ENCODE data around the gene ABCA7. TPM values are rescaled to one million over a fixed set of nuclear protein-coding genes. Genes with fewer than 3 reads are reported as not detected.
A peak's percentile ranks its signal among the peaks of the same experiment; 100 is the strongest.

Gene ABCA7
- total and polyA plus RNA-seq, 3 donors from 2014 or later, result 7.3 to 14.6 (median 12.1) TPM

- intact Hi-C loops (cut with DNase I; ENCODE audit: low total_unique reads), result no loop called here
- TF ChIP-seq POLR2A (IDR thresholded peaks at IDR 0.05), result no peak
- no peak for TF ChIP-seq CTCF (IDR thresholded peaks at IDR 0.05)
- 62 to 81% methylated on average over 20 to 32 of the region's 42 CpGs for WGBS, 2 donors
These were observed 47.8 kb upstream of the ABCA7 start for GRCh38 chr19:991932-992669.

GRCh38 chr19:992670-993055 lies 47.2 kb upstream of the ABCA7 start:
- Histone ChIP-seq H3K4me3 (no peak overlapping the region), H3K27ac (no peak overlapping the region), H3K9me3 (no peaks in the 10 kb centered on the region), H3K36me3 (ENCODE audit: low read depth, missing control alignments) (no peaks in the 10 kb centered on the region), H3K4me1 (peaks cover 16% of the 10 kb centered on the region), H3K27me3 (no peaks in the 10 kb centered on the region)
- no peak for DNase-seq
- 88 to 94% methylated on average over 13 of the region's 13 CpGs for WGBS, 2 donors
- TF ChIP-seq POLR2A (IDR thresholded peaks at IDR 0.05) (no peak), CTCF (IDR thresholded peaks at IDR 0.05) (no peak)
- intact Hi-C loops (cut with DNase I; ENCODE audit: low total_unique reads), result no loop called here

More at GRCh38 chr19:991932-992669, 47.8 kb upstream of the ABCA7 start:
- Histone ChIP-seq H3K27ac (no peak overlapping the region), H3K36me3 (ENCODE audit: low read depth, missing control alignments) (no peaks in the 10 kb centered on the region), H3K4me3 (peak overlapping the region in 1 of 2 donors; percentile 18), H3K4me1 (peaks cover 16% of the 10 kb centered on the region), H3K27me3 (no peaks in the 10 kb centered on the region), H3K9me3 (no peaks in the 10 kb centered on the region)
- no peak for DNase-seq

GRCh38 chr19:993361-993830 lies 46.5 kb upstream of the ABCA7 start:
- Histone ChIP-seq H3K27me3 (no peaks in the 10 kb centered on the region), H3K36me3 (ENCODE audit: low read depth, missing control alignments) (no peaks in the 10 kb centered on the region), H3K4me1 (peaks cover 16% of the 10 kb centered on the region), H3K27ac (no peak overlapping the region), H3K9me3 (no peaks in the 10 kb centered on the region), H3K4me3 (no peak overlapping the region)
- intact Hi-C loops (cut with DNase I; ENCODE audit: low total_unique reads), result no loop called here
- WGBS, 2 donors, result 92 to 93% methylated on average over 8 to 14 of the region's 17 CpGs
- no peak for TF ChIP-seq POLR2A (IDR thresholded peaks at IDR 0.05)
- no peak for TF ChIP-seq CTCF (IDR thresholded peaks at IDR 0.05)
- DNase-seq, result no peak

GRCh38 chr19:993831-994393 lies 46.0 kb upstream of the ABCA7 start:
- H3K27ac ChIP-seq, result no peak overlapping the region
- 92 to 94% methylated on average over 29 to 39 of the region's 43 CpGs for whole genome bisulfite sequencing, 2 donors
- no peak for TF ChIP-seq CTCF (IDR thresholded peaks at IDR 0.05)
- TF ChIP-seq POLR2A (IDR thresholded peaks at IDR 0.05), result no peak
- no peaks in the 10 kb centered on the region for H3K36me3 ChIP-seq (ENCODE audit: low read depth, missing control alignments)
- intact Hi-C loops (cut with DNase I; ENCODE audit: low total_unique reads), result no loop called here
- no peaks in the 10 kb centered on the region for H3K9me3 ChIP-seq
- H3K4me1 ChIP-seq, result peaks cover 16% of the 10 kb centered on the region
- no peaks in the 10 kb centered on the region for H3K27me3 ChIP-seq
- DNase-seq, result no peak
- H3K4me3 ChIP-seq, result no peak overlapping the region

Measured in testis (tissue), 3 donors.